DOHH2 (cell line): Measurements from ENCODE around the gene KDM8.

Experiments used
- H3F3A ChIP-seq: fragments of 200-600 bp; sonication (generic), shearing (Covaris generic); 2 replicates; pipeline ENCODE4 v1.6.0; 2016; ENCODE audit warnings: antibody characterized with exemption, mild to moderate bottlenecking; ENCODE audit not compliant: control insufficient read depth, insufficient read depth
- H3K27ac ChIP-seq: fragments of 200-600 bp; sonication (generic); 2 replicates; pipeline ENCODE4 v1.5.1; 2014; ENCODE audit warnings: low read depth, mild to moderate bottlenecking, low read length, moderate library complexity
- H3K27me3 ChIP-seq: fragments of 200-600 bp; sonication (generic); 2 replicates; pipeline ENCODE4 v1.6.1; 2014; ENCODE audit warnings: mild to moderate bottlenecking, low read length, mixed read lengths; ENCODE audit not compliant: control insufficient read depth
- H3K36me3 ChIP-seq: fragments of 200-600 bp; sonication (generic); 2 replicates; pipeline ENCODE4 v1.6.1; 2014; ENCODE audit warnings: mild to moderate bottlenecking, low read length, moderate library complexity, mixed read lengths; ENCODE audit not compliant: control insufficient read depth
- H3K4me1 ChIP-seq: fragments of 200-600 bp; sonication (generic); 2 replicates; pipeline ENCODE4 v1.6.1; 2014; ENCODE audit warnings: mild to moderate bottlenecking, low read length, mixed read lengths; ENCODE audit not compliant: control insufficient read depth
- H3K4me2 ChIP-seq: fragments of 200-600 bp; sonication (generic); 2 replicates; pipeline ENCODE4 v1.6.0; 2014; ENCODE audit warnings: mild to moderate bottlenecking, low read length, moderate library complexity
- H3K4me3 ChIP-seq: fragments of 200-600 bp; sonication (generic); 2 replicates; pipeline ENCODE4 v1.5.1; 2014; ENCODE audit warnings: mild to moderate bottlenecking, low read length, mixed read lengths
- H3K79me2 ChIP-seq: fragments of 200-600 bp; sonication (generic); 2 replicates; pipeline ENCODE4 v1.6.1; 2014; ENCODE audit warnings: mild to moderate bottlenecking, low read length, mixed read lengths; ENCODE audit not compliant: control insufficient read depth
- H3K9me2 ChIP-seq: fragments of 200-600 bp; sonication (generic); replicated peaks from 2 replicates; pipeline ENCODE4 v1.6.1; 2014; ENCODE audit warnings: mild to moderate bottlenecking, low read length, mixed read lengths; ENCODE audit not compliant: control insufficient read depth
- H3K9me3 ChIP-seq: fragments of 200-600 bp; sonication (generic); 2 replicates; pipeline ENCODE4 v1.6.1; 2014; ENCODE audit warnings: antibody characterized with exemption, low read length, mixed read lengths; ENCODE audit not compliant: control insufficient read depth, insufficient read depth
- H4K20me1 ChIP-seq: fragments of 200-600 bp; sonication (generic); 2 replicates; pipeline ENCODE4 v1.6.0; 2014; ENCODE audit warnings: low read depth, mild to moderate bottlenecking, antibody characterized with exemption, low read length, moderate library complexity; ENCODE audit not compliant: control insufficient read depth, insufficient read depth
- CTCF ChIP-seq: fragments of 200-600 bp; sonication (generic); IDR thresholded peaks from one replicate; pipeline ENCODE4 v1.5.1; 2014; ENCODE audit warnings: antibody characterized with exemption, mild to moderate bottlenecking, low read depth, low read length; ENCODE audit not compliant: poor library complexity, severe bottlenecking
- EZH2phosphoT487 ChIP-seq: fragments of 200-600 bp; sonication (generic); IDR thresholded peaks from 2 replicates; pipeline ENCODE4 v1.6.1; 2017; ENCODE audit warnings: borderline replicate concordance, mild to moderate bottlenecking, antibody characterized with exemption, low read length, moderate library complexity, mixed read lengths

Gene KDM8

GRCh38 chr16:27254262-27254811 is 51.0 kb downstream of the KDM8 start:
- H4K20me1 ChIP-seq, result no peaks in the 10 kb centered on the region
- peaks cover 44% of the 10 kb centered on the region for H3K36me3 ChIP-seq
- H3K4me2 ChIP-seq, result no peak overlapping the region
- H3K9me3 ChIP-seq, result no peaks in the 10 kb centered on the region
- no peaks in the 10 kb centered on the region for H3K9me2 ChIP-seq
- no peak overlapping the region for H3K27ac ChIP-seq
- H3F3A ChIP-seq, result peaks cover 7% of the 10 kb centered on the region; the same call in 1 of the 2 replicates
- TF ChIP-seq CTCF (no peak), EZH2phosphoT487 (no peak)
- H3K79me2 ChIP-seq, result peaks cover 5% of the 10 kb centered on the region
- no peak overlapping the region for H3K4me3 ChIP-seq
- no peaks in the 10 kb centered on the region for H3K27me3 ChIP-seq
- H3K4me1 ChIP-seq, result peaks cover 17% of the 10 kb centered on the region

- no peak for TF ChIP-seq CTCF
- no peak for TF ChIP-seq EZH2phosphoT487
- H3K79me2 ChIP-seq, result peaks cover 17% of the 10 kb centered on the region
- H4K20me1 ChIP-seq, result no peaks in the 10 kb centered on the region
- H3K27me3 ChIP-seq, result no peaks in the 10 kb centered on the region
- peaks cover 42% of the 10 kb centered on the region for H3K36me3 ChIP-seq
- no peaks in the 10 kb centered on the region for H3K9me3 ChIP-seq
- no peak overlapping the region for H3K4me3 ChIP-seq
- peaks cover 2% of the 10 kb centered on the region; the same call in 1 of the 2 replicates for H3F3A ChIP-seq
- no peak overlapping the region for H3K27ac ChIP-seq
- peaks cover 22% of the 10 kb centered on the region for H3K4me1 ChIP-seq
- H3K4me2 ChIP-seq, result no peak overlapping the region
- H3K9me2 ChIP-seq, result no peaks in the 10 kb centered on the region
These were observed 53.5 kb downstream of the KDM8 start for GRCh38 chr16:27256861-27257260.

GRCh38 chr16:27257271-27257670 is 53.9 kb downstream of the KDM8 start:
- H3K36me3 ChIP-seq, result peaks cover 38% of the 10 kb centered on the region
- peaks cover 21% of the 10 kb centered on the region for H3K79me2 ChIP-seq
- peaks cover 26% of the 10 kb centered on the region for H3K4me1 ChIP-seq
- no peak for TF ChIP-seq EZH2phosphoT487
- TF ChIP-seq CTCF, result no peak
- H3K4me2 ChIP-seq, result no peak overlapping the region
- no peak overlapping the region for H3K4me3 ChIP-seq
- H3K27me3 ChIP-seq, result no peaks in the 10 kb centered on the region
- no peak overlapping the region for H3K27ac ChIP-seq
- no peaks in the 10 kb centered on the region for H3K9me3 ChIP-seq
- H3F3A ChIP-seq, result peaks cover 2% of the 10 kb centered on the region; the same call in 1 of the 2 replicates
- no peaks in the 10 kb centered on the region for H3K9me2 ChIP-seq
- H4K20me1 ChIP-seq, result no peaks in the 10 kb centered on the region
